GM18867 (cell line): ENCODE results near the gene CCDC87.
"Not testable (repeated sequence)": the region's sequence is repeated elsewhere in the genome, so short reads cannot be mapped to it uniquely, and the experiment has no call there.

ENCODE experiments used
- ATAC-seq: cut with Tn5 transposase; IDR thresholded peaks from one replicate; pipeline ENCODE4 v1.9.1; 2021; ENCODE audit warnings: mild to moderate bottlenecking, moderate library complexity; ENCODE audit not compliant: unreplicated experiment

Gene CCDC87

DNA sequence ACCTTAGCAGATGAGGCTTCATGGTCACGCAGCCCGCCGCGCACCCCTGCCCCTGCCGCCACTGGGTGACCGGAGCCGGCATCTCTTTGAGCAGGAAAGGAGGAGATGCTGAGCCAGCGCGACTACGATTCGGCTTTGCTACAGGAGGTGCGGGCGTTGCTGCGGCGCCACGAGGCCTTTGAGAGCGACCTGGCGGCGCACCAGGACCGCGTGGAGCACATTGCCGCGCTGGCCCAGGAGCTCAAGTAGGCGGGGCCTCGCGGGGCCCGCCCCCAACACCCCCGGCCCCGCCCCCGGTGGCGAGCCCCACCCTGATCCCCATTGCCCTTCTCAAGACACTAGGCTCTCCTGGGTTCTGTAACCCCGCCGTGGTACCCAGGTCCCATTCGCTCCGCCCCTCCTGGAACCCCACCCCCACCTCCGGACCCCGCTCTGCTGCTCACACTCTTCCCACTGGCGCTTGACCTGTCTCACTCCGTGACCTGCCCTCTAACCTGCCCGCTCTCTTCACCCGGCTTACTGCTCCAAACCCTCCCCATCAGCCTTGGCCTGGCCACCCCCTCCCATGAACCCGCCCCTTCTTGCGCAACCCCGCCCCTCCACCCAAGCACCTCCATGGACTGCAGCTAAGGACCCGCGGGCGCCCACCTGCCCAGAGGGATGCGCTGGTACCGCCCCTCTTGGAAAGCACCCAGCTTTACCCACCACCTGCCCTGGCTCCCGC lies 33.6 kb downstream of the CCDC87 start:
- no peak for ATAC-seq

DNA sequence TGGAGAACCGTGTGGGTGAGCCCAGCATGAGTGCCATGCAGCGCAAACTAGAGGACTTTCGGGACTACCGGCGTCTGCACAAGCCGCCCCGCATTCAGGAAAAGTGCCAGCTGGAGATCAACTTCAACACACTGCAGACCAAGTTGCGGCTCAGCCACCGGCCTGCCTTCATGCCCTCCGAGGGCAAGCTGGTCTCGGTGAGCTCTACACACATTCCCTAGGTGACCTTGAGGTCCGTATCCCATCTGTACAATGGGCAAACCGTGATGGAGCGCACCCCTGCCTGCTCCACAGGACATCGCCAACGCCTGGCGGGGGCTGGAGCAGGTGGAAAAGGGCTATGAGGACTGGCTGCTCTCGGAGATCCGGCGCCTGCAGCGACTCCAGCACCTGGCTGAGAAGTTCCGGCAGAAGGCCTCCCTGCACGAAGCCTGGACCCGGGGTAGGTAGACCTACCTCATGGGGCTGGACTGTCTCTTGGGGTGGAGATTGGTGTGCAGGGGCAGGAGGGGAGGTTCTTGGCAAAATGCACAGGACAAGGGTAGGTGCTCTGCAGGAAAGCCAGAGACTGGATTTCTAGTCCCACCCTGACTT lies 35.0 kb downstream of the CCDC87 start:
- no peak for ATAC-seq

DNA sequence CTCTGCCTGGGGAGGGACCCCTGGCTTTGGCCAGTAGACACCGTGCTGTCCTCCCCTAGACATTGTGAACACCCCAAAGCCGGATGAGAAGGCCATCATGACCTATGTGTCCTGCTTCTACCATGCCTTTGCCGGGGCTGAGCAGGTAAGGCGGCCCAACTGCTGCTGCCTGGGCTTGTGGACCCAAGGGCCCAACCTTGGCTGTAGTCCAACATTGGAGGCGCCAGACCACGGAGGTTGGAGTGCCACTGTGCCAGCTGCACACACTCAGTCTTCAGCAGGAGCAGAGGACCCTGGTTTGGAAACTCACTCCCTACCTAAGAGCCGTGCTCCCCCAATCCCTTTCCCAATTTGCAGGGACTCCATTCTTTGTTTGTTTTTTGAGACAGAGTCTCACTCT lies 36.8 kb downstream of the CCDC87 start:
- ATAC-seq: no peak

DNA sequence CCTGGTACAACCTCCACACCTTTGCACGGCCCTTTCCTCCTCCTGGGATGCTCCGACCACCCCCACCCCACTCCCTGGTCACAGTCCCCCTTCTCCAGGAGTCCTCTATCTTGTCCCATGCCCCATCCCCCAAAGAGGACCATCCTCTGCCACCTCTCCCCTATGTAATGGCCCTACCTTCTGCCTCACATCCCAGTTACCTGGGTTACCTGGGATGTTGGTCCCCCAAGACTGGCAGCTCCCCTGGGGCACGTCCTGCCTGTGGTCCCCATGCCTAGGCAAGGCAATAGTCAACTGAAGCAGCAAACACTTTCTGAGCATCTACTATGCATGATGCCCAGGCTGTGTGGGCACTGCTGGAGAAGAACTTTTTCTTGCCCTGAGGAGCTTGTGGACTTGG lies 37.4 kb downstream of the CCDC87 start:
- no peak for ATAC-seq

DNA sequence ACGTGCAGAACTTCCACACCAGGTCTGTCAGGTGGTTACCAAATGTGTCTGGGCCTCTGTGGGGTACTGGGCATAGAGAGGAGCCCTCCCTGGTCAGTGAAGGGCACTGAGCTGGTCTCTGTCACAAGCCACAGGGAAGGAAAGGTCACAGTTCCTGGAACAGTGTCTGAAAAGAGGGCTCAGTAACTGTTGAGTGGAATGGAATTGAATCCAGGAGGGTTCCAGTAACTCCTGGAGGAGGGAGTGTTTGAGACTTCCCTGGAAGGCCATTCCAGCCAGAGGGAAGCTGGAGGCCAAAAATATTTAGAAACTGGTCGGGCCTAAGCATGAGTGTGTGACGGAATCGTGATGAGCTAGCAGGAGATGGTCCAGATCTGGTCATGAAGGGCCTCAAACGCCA lies 38.3 kb downstream of the CCDC87 start:
- ATAC-seq: no peak

GRCh38 chr11:66550887-66551286 lies 42.0 kb downstream of the CCDC87 start:
- ATAC-seq: no peak

DNA sequence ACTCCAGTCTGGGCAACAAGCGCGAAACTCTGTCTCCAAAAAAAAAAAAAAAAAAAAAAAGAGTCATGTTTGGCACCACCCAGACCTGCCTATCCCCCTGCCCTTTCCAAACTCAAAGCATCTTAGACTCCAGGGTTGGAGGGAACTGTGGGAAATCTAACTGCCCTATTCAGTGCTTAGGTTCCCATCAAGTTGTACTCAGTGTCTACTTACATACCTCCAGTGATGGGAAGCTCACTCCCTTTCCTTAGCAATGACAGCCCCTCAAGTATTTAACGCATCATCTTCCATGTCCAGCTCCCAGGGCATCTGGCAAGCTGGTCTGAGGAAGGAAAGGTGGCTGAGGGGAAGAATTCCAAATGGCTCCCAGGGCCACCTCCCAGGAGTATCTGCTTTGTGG lies 43.2 kb downstream of the CCDC87 start:
- ATAC-seq: no peak

- no peak for ATAC-seq
Measured at GRCh38 chr11:66548774-66549630, 43.9 kb downstream of the CCDC87 start.

DNA sequence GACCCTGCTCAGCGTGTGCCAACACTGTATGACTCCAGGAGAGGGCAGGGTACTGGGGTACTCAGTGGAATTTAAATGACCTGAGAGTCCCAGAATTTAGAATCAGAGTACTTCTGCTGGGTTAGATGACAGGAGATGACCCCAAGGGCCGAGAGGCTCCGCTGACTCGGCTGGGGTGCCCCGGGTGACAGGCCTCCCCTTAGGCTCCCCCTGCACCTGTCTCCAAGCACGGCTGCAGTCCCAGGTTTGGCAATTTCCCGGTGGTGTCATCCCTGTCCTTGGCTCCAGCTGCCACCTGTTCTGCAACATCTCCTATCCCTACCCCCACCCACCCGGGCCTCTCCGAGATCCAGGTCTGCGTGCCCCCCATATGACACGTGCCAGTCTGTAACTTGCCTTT lies 44.8 kb downstream of the CCDC87 start:
- ATAC-seq: no peak

DNA sequence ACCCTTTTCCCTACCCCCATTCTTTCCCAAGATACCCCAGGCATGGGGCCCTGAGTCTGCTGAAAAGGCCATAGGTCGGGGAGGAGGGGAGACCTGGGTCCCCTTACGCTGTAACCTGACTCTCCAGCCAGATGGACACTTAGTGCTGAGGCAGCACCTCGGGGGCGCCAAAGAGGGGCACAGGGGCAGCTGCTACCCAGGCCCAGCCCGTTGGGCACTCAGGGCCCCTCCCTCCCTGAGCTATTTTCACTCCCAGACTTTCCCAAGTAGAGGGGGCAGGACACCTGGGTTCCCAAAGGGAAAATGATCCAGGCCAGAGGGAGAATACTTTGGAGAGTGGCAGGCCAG lies 45.2 kb downstream of the CCDC87 start:
- no peak for ATAC-seq

- no peak for ATAC-seq
Measured at GRCh38 chr11:66546966-66547661, 45.7 kb downstream of the CCDC87 start.

DNA sequence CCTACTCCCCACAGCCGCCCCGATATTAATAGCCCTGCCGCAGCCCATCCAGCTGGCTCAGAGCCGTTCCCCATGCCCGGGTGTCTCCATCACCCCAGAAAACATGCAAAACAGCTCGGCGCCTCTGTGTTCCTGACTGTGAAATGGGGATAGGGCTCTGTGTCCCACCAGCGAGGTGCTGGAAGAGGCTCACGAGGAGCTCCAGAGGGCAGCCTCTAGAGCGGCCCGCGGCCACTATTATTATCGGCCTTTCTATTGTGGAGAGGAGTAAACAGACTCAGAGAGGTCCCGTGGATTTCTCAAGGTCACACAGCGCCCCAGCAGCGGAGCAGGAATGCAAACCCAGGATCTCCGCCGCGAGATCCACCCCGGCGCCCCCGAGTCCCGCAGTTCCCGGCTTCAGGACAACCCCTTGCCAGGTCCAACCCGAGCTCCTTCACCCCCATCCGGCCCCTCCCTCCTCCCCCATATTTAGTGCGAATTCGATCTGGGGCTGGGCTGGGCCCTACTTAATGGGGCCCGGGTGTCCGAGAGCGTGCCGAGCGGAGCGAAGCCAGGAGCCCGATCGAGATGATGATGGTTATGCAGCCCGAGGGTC lies 46.4 kb downstream of the CCDC87 start, which contains the start of gene ACTN3:
TSS of gene ACTN3 (plus strand) at position 536 of the 598 bp plus-strand sequence. CDS start at position 571, 35 bp downstream.
- ATAC-seq: peak; percentile 1

DNA sequence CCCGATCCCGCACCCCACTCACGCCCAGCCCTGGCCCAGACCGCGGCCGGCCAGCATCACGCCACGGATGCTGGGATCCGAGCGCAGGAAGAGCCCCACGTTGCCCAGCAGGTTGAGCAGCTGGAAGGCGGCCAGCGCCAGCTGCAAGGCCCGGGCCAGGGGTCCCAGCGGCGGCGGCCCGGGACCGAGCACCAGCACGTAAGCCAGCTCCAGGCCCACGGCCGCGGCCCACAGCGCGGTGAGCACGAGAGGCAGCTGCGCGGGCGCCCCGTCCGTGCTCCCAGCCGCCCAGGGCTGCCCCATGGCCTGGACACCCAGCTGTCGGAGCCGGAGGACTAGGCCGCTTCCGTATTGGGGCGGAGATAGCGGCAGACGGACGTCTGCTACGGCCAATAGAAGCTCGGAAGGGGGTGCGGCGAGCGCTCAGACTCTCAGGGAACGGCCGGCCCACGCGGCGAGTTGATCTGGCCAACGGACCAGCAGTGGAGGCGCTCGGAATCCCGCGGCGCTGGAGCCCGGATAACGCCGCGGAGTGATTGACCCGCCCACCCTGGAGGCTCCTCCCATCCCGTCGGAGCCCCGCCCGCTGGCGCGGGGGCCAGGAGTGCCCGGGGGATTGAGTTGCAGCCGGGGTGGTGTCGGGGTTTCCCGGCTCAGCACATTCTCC lies 47.0 kb downstream of the CCDC87 start, which contains the start of gene ZDHHC24:
TSS of gene ZDHHC24 (minus strand) at position 348 of the 667 bp plus-strand sequence. CDS start at position 303, 45 bp downstream.
- peak; percentile 85 for ATAC-seq

DNA sequence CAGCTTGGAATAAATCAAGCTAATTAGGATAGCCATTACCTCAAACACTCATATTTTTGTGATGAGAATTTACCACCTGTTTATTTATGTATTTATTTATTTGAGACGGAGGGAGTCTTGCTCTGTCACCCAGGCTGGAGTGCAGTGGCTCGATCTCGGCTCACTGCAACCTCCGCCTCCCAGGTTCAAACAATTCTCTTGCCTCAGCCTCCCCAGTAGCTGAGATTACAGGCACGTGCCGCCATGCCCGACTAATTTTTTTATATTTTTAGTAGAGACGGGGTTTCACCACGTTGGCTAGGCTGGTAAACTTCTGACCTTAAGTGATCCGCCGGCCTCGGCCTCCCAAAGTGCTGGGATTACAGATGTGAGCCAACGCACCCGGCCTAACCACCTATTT lies 47.9 kb downstream of the CCDC87 start:
- ATAC-seq: not testable (repeated sequence)

DNA sequence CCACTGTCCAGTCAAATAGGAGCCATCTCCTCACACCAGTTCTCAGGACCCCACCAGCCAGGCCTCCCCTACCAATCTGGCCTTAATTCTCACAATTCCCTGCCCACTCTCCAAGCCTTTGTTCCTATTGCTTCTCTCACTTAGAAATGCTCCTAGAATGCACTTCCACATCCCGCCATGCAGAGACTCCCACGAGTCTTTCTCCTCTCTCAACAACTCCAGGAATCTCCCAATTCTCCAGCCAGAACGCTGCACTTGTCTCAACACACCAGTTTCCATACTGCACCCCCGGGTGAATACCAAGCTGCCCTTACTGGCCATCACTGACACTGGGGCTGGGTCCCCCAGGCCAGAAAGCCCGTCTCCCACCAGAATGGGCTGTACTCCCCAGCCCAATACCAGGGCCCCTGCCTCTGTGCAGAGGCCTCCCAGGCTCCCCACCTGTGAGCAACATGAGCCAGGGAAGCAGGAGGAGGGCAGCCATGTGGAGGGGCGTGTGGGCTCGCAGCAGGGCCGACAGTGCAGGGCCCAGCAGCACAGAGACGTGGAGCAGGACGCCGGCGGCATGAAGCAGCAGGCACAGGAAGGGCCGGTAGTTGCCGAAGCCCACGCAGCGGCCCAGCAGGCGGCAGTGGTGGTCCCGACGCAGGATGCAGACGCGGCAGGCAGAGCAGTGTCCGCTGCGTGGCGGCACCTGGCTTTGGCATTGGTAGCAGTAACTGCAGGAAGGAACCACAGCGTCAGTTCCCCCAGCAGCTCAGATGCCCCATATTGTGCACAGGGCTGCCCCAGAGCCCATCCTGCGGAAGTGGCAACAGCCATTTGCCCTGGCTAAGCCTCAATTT lies 49.4 kb downstream of the CCDC87 start:
- ATAC-seq: no peak

DNA sequence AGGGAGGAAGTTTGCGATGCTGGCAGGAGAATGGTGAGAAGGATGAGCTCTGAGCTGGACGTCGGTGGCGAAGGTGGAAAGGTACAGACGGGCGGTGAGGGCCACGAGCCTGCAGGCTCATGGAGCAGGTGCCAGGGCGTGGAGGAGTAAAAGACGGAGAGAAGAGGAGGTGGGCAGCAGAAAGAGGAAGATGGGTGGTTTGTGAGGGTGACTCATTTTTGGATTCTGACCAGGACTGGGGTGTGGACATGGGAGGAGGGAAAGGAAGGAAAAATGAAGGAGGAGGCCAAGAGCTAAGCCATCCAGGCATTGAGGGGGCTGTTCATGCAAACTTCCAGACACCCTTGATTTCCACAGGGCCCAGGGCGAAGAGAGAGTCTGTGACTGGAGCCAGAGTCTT lies 50.5 kb downstream of the CCDC87 start:
- ATAC-seq: no peak

DNA sequence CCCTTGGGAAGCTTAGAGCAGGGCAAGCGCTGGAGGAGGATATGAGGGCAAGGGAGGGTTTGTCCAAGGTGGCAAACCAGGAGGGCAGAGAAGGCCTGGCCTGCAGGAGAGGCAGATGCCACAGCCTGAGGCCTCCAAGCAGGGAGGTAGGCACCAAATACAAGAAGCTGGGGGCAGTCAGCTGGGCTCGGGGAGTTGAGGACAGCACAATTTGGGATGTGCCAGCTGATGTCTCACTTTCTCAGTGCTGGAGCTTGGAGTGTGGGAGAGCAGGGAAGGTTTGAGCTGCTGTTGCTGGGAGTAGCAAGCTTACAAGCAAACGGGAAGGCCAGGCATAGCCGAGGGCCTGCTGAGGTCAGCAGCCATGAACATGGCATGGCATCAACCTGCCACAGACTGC lies 51.0 kb downstream of the CCDC87 start:
- no peak for ATAC-seq

DNA sequence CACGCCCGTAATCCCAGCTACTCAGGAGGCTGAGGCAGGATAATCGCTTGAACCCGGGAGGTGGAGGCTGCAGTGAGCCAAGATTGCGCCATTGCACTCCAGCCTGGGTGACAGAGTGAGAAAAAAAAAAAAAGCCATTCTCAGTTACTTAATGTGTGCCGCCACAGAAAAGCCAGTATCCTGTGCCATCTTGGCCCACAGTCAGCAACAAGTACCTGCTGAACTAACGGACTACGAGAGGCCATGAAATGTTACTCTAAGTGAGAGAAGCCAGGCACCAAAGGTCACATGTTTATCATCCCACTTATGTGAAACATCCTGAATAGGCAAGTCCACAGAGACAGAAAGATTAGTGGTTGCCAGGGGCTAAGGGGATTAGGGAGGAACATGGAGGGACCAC lies 52.3 kb downstream of the CCDC87 start:
- not testable (repeated sequence) for ATAC-seq
